NCI-H2196 (cell line): ENCODE results near the gene RBPJL.
A peak's percentile ranks its signal among the peaks of the same experiment; 100 is the strongest.

ENCODE experiments used
- DNase-seq: peaks from one replicate; lab custom pipeline; 2025; ENCODE audit not compliant: unreplicated experiment; lab: John Stamatoyannopoulos, UW

The RBPJL gene

GRCh38 chr20:45358282-45359068 is 51.8 kb downstream of the RBPJL start:
- DNase-seq = peak; percentile 37

- DNase-seq = no peak
Observed at GRCh38 chr20:45359069-45359405, 52.4 kb downstream of the RBPJL start.

- no peak for DNase-seq
Observed at GRCh38 chr20:45359406-45360148, 52.9 kb downstream of the RBPJL start.

GRCh38 chr20:45361793-45362192 is 55.2 kb downstream of the RBPJL start:
- no peak for DNase-seq

- peak; percentile 98 for DNase-seq
Observed at GRCh38 chr20:45362804-45363610, 56.4 kb downstream of the RBPJL start, which contains the start of gene SYS1. Gene SYS1, plus strand, starts transcription at chr20:45363156. Its CDS starts 376 bp downstream, at chr20:45363532.

GRCh38 chr20:45363611-45364492 is 57.2 kb downstream of the RBPJL start:
- no peak for DNase-seq

GRCh38 chr20:45365444-45365970 is 58.9 kb downstream of the RBPJL start:
- DNase-seq = no peak

- DNase-seq = no peak
Observed at GRCh38 chr20:45366192-45366591, 59.6 kb downstream of the RBPJL start.

- no peak for DNase-seq
Observed at GRCh38 chr20:45366631-45367030, 60.0 kb downstream of the RBPJL start.

- no peak for DNase-seq
Observed at GRCh38 chr20:45367126-45367525, 60.5 kb downstream of the RBPJL start.
